Measurements from ENCODE around the gene HSD17B12.

HSD17B12 gene

GRCh38 chr11:43736502-43737200 lies 56.1 kb downstream of the HSD17B12 start:
- TF ChIP-seq CTCF (IDR thresholded peaks at IDR 0.05; ENCODE audit: control insufficient read depth, extremely low read depth, insufficient read depth): no peak
- no peak overlapping the region for H3K4me3 ChIP-seq (ENCODE audit: low read depth, low read length)
- no peak for DNase-seq (ENCODE audit: low read depth)

- no peak for TF ChIP-seq CTCF (IDR thresholded peaks at IDR 0.05; ENCODE audit: control insufficient read depth, extremely low read depth, insufficient read depth)
- no peak for DNase-seq (ENCODE audit: low read depth)
- no peak overlapping the region for H3K4me3 ChIP-seq (ENCODE audit: low read depth, low read length)
These were observed 56.7 kb downstream of the HSD17B12 start for GRCh38 chr11:43737201-43737590.

DNA sequence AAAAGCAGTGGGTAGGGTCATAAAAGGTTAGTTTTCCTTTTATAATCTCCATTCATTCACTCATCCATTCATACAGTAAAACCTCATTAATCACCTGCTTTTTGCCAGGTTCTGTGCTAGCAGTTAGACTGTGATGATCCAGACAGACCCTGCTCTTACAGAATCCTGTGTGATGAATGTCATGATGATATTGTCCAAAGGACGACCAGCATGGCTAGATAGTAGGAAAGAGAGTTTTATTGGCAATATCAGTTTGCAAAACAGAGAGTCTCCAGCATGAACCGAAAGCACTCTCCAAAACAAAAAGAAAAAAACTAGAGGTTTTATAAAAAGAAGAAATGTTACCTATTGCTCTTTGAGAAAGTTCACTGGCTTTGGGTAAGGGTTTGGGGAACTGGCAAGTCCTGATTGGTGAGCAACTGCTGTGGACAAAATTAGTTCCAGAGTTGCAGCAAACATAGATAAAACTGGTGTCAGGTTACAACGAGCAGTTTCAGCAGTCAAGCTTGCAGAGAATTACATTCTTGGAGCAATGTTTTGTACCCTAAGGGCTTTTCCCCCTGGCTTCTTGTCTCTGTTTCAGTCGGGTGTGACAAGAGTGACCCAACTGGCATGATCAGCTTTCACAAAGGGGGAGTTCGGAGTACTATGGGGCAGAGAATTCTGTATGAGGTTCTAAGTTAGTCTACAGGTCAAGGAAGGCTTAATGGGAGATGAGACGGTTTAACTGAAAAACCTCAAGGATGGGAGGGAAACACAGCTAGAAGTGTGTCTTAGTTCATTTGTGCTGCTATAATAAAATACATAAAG lies 58.3 kb downstream of the HSD17B12 start:
- H3K4me3 ChIP-seq (ENCODE audit: low read depth, low read length): no peak overlapping the region
- TF ChIP-seq CTCF (IDR thresholded peaks at IDR 0.05; ENCODE audit: control insufficient read depth, extremely low read depth, insufficient read depth): no peak
- DNase-seq (ENCODE audit: low read depth): peak; percentile 46

- DNase-seq (ENCODE audit: low read depth): no peak
- TF ChIP-seq CTCF (IDR thresholded peaks at IDR 0.05; ENCODE audit: control insufficient read depth, extremely low read depth, insufficient read depth): no peak
- no peak overlapping the region for H3K4me3 ChIP-seq (ENCODE audit: low read depth, low read length)
These were observed 66.1 kb downstream of the HSD17B12 start for GRCh38 chr11:43746670-43747069.

GRCh38 chr11:43747130-43747802 lies 66.7 kb downstream of the HSD17B12 start:
- no peak for DNase-seq (ENCODE audit: low read depth)
- TF ChIP-seq CTCF (IDR thresholded peaks at IDR 0.05; ENCODE audit: control insufficient read depth, extremely low read depth, insufficient read depth): no peak
- no peak overlapping the region for H3K4me3 ChIP-seq (ENCODE audit: low read depth, low read length)

- no peak overlapping the region for H3K4me3 ChIP-seq (ENCODE audit: low read depth, low read length)
- TF ChIP-seq CTCF (IDR thresholded peaks at IDR 0.05; ENCODE audit: control insufficient read depth, extremely low read depth, insufficient read depth): no peak
- no peak for DNase-seq (ENCODE audit: low read depth)
These were observed 67.6 kb downstream of the HSD17B12 start for GRCh38 chr11:43748095-43748494.

Measured in LNCaP clone FGC (cell line).